Measurements from ENCODE around the gene SPSB4. TPM values are rescaled to one million over a fixed set of nuclear protein-coding genes. Genes with fewer than 3 reads are reported as not detected.

The SPSB4 gene
- total and polyA plus RNA-seq, 2 of the 13 experiments (the other 11 are each of a cell fraction or from before 2014, with no cell fraction given): not detected

- no peak for TF ChIP-seq ZNF446 (CRISPR knock-in tag; IDR thresholded peaks at IDR 0.05)
- TF ChIP-seq ZNF749 (CRISPR knock-in tag; IDR thresholded peaks at IDR 0.05; ENCODE audit: borderline replicate concordance): no peak
- no peak for TF ChIP-seq TCF7 (IDR thresholded peaks at IDR 0.05; ENCODE audit: low read depth)
- no peak for TF ChIP-seq NBN (conservative IDR thresholded peaks at IDR 0.05)
- no peak for TF ChIP-seq ZNF430 (CRISPR knock-in tag; IDR thresholded peaks at IDR 0.05)
- no peak for TF ChIP-seq HNF4A (CRISPR knock-in tag; IDR thresholded peaks at IDR 0.05)
- no peak for TF ChIP-seq SNRNP70 (IDR thresholded peaks at IDR 0.05; ENCODE audit: low read depth, low read length)
- TF ChIP-seq ZNF414 (CRISPR knock-in tag; IDR thresholded peaks at IDR 0.05): no peak
- TF ChIP-seq CEBPZ (IDR thresholded peaks at IDR 0.05; ENCODE audit: low read length): no peak
- no peak for TF ChIP-seq GABPB1 (CRISPR knock-in tag; IDR thresholded peaks at IDR 0.05)
- no peak for TF ChIP-seq ZSCAN22 (CRISPR knock-in tag; IDR thresholded peaks at IDR 0.05)
Measured at GRCh38 chr3:141011997-141012262, 39.2 kb upstream of the SPSB4 start (continued).

- ATAC-seq (no peak), FAIRE-seq (no peak), DNase-seq (ENCODE audit: low spot score) (no peak)
- ChIA-PET CTCF (ENCODE audit: low intra/inter-chr PET ratio, low total read pairs) (interaction anchor here (3.7 kb wide), 1 partner anchor 179 kb away, joined by 41 read pairs; no protein-coding TSS in a partner anchor), POLR2A (no interaction called here)
- Histone ChIP-seq H3K79me2 (ENCODE audit: insufficient read depth, low read length) (no peaks in the 10 kb centered on the region), H3K27me3 (ENCODE audit: control insufficient read depth in 1 of 2, insufficient read depth in 2 of 2, low read length in 2 of 2) (peaks cover 0 to 8% of the 10 kb centered on the region in 2 experiments; a peak in 2 of 5 replicates), H3K4me2 (ENCODE audit: low read depth, low read length) (no peak overlapping the region), H3K9me3 (ENCODE audit: low read length) (no peaks in the 10 kb centered on the region), H4K20me1 (ENCODE audit: insufficient read depth, low read length) (no peaks in the 10 kb centered on the region), H3K4me3 (replicated peaks in 1 of 3; ENCODE audit: insufficient read depth in 1 of 3, low read depth in 2 of 3, low read length in 3 of 3) (no peak overlapping the region), H3K9ac (ENCODE audit: insufficient read depth, low read depth, low read length) (no peak overlapping the region), H3K4me1 (ENCODE audit: insufficient read depth, low read length) (no peaks in the 10 kb centered on the region), H3K36me3 (replicated peaks in 1 of 2; ENCODE audit: control insufficient read depth in 1 of 2, insufficient read depth in 2 of 2, low read length in 2 of 2) (no peaks in the 10 kb centered on the region), H2AFZ (ENCODE audit: low read length) (no peak overlapping the region), H3K27ac (ENCODE audit: extremely low read length, insufficient read depth, low read length) (no peak overlapping the region)
- intact Hi-C loops (cut with micrococcal nuclease; ENCODE audit: unreplicated experiment): no loop called here
- WGBS (ENCODE audit: low lambda C conversion rate): 50% methylated on average over 2 of the region's 2 CpGs
- no TSS peak for BruUV-seq (replicated peaks)
- in situ Hi-C loops (cut with HindIII; ENCODE audit: extremely low pct_ligation_motif_present, low pct_unique_long_range_greater_than_20kb): no loop called here
- TF ChIP-seq ARID2 (CRISPR knock-in tag; IDR thresholded peaks at IDR 0.05; ENCODE audit: borderline replicate concordance) (no peak), NKX3-1 (CRISPR knock-in tag; IDR thresholded peaks at IDR 0.05) (no peak), FOXC1 (CRISPR knock-in tag; IDR thresholded peaks at IDR 0.05; ENCODE audit: borderline replicate concordance) (no peak), HHEX (CRISPR knock-in tag; IDR thresholded peaks at IDR 0.05) (no peak), PCBP2 (optimal IDR thresholded peaks at IDR 0.05; ENCODE audit: low read depth, low read length, poor library complexity, severe bottlenecking) (no peak), ZBTB3 (CRISPR knock-in tag; IDR thresholded peaks at IDR 0.05; ENCODE audit: borderline replicate concordance, low read depth) (no peak), NFYC (CRISPR knock-in tag; IDR thresholded peaks at IDR 0.05) (no peak), DMTF1 (CRISPR knock-in tag; IDR thresholded peaks at IDR 0.05) (no peak), ZMYM4 (CRISPR knock-in tag; IDR thresholded peaks at IDR 0.05) (no peak)
Measured at GRCh38 chr3:141012571-141012970, 38.6 kb upstream of the SPSB4 start.
